Measurements from ENCODE around the gene MAL.

The MAL gene

DNA sequence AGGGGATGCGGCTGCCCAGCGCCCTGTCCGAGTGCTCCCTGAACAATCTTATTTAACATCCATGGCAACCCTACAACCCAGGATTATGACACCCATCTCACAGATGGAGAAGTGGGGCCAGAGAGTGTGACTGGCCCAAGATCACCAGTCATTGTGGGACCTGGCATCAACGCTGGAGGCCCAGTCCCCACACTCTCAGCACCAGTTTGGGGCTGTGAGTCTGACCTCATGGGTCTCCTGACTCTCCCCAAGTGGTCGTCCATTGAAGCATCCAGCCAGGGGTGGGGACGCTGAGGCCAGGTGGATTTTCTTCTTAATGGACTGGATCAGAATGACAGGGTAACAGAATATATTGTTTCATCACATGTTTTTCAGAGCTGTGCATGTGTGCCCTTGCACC lies 24.5 kb downstream of the MAL start:
- no peak for DNase-seq (ENCODE audit: low spot score)

DNA sequence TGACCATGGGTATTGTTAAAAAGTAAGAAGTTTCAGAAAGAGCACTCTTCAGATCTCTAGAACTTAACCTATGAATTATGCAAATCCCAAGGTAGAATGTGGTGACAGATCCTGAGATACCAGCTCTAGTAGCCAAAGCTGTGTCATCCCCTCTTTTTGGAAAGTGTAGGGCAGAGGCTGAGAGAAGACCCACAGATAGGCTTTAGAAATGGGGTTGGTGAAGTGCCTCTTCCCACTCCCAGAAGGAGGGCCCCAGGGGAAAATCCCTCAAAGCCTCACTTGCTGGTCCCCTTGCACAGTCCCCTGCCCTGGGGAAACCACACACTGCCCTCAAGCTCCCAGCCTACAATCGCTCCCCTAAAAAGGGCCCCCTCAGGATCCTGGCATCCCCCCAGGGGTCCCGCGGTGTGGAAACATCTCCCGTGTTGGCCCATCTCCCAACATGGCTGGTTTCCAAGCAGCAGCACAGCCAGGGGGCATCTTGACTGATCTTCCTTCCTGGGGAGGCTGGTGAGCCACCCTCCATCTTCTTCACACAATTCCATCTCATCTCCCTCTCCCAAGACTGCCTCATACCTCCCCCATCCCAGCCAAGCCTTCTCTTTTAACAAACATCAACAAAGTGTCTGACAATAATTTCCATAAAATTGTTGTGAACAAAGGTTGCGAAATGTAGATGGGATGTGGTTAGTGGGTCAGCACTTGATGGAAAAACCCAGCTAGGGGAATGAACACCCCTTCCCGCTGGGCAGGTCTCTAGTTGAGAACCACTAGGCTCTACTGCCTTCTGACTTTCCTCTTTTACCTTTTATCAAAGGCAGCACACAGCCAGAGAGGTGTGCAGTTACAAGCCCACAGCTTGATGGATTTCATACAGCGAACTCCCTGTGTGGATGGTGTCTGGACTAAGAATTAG lies 25.1 kb downstream of the MAL start:
- no peak for DNase-seq (ENCODE audit: low spot score)

DNA sequence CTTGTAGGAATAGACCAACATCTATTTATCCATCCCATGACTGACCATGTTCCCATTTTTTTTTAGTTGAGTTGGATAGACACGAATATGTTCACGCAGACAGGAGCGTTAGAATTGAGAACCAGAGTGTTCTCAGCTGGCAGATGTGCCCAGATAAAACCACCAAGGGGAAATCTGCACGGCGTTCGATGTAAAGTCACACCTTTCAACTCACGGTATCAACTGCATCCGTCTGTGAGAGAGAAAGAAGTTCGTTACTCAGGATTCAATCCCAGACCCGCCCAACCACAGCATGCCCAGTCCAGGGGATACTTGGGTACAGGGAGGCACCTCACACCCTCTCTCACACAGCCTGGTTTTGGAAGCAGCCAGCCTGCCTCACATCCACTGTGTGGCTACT lies 26.1 kb downstream of the MAL start:
- DNase-seq (ENCODE audit: low spot score) = no peak

DNA sequence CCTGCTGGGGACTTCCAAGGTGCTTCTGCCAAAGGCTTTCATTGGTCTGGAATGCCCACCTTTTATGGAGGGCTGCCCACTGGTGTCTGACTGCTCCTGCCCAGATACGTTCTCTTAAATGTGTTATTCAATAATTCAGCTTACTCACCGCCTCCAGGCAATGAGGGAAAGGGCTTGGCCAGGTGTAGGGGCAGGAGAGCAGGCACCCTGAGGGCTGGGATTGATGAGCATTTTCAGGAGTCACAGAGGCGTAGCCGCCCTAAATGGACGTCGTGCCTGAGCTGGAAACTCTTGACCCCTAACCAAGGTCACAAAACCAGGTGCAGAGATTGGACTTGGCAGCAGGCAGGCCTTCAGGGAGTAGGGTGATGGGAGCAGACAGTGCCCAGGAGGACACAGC lies 26.8 kb downstream of the MAL start:
- DNase-seq (ENCODE audit: low spot score) = no peak

DNA sequence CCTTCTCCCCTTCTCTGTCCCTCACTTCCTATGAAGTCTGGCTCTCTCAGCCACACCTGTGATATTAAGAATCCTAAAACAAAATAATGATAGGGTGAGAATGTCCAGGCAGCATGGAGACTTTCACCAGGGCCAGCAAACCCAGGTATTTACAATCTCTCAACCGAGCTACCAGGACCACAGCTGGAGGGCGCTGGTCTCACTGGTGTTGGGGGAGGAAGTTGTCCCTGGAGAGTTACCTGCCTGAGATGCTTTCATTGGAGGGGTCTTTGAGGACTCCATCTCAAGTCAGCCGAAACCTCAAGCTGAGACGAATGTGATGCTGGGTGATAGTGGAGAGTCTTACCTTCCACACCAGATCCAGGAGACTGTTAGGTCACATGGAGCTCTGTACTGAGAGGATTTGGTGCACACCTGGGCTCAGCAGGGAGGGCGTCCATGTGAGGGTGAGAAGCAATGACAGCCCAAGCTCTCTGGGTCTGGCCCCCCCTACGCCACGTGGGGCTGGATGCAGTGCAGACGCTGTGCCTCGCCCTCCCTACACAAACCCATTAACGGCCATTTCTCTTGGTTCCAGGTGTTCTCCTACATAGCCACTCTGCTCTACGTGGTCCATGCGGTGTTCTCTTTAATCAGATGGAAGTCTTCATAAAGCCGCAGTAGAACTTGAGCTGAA lies 27.4 kb downstream of the MAL start:
- DNase-seq (ENCODE audit: low spot score) = no peak

DNA sequence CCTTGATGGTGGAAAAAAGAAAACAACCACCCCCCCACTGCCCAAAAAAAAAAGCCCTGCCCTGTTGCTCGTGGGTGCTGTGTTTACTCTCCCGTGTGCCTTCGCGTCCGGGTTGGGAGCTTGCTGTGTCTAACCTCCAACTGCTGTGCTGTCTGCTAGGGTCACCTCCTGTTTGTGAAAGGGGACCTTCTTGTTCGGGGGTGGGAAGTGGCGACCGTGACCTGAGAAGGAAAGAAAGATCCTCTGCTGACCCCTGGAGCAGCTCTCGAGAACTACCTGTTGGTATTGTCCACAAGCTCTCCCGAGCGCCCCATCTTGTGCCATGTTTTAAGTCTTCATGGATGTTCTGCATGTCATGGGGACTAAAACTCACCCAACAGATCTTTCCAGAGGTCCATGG lies 28.0 kb downstream of the MAL start:
- no peak for DNase-seq (ENCODE audit: low spot score)

DNA sequence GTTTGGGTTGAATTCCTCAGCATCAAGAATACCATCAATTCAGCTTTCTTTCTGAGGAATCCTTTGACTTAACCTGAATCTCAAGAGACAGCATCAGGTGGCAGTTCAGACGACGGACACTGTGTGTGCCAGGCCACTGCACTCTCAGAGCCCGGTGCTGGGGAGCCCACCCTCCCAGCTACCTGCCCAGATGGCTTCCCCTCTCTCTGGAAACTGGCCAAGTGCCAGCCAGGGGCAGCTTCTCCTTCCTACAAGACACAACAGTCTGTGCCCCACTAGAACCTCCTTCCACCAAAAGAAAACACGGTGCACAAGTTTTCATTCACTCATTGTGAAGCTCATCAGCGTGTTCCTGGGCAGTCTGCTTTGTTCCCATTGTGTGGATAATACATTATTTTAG lies 28.5 kb downstream of the MAL start:
- DNase-seq (ENCODE audit: low spot score) = no peak

DNA sequence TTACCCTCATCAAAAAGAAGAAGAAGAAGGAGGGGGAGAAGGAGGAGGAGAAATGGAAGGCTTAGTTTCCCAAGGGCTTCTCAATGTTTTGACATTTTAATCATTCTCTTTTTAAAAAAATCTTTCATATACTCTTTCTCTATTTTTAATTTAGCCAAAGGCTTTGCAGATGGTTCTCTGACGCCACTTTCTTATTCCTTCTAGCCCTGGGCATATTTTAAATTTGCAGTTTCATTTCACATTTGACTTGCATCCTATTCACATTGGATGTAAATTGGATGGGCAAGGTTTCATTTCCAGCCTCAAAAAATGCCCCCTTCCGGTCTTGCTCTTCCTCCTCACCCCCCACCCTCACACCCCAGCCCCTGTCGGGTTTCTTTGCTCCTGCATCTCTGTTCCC lies 29.8 kb downstream of the MAL start:
- no peak for DNase-seq (ENCODE audit: low spot score)

DNA sequence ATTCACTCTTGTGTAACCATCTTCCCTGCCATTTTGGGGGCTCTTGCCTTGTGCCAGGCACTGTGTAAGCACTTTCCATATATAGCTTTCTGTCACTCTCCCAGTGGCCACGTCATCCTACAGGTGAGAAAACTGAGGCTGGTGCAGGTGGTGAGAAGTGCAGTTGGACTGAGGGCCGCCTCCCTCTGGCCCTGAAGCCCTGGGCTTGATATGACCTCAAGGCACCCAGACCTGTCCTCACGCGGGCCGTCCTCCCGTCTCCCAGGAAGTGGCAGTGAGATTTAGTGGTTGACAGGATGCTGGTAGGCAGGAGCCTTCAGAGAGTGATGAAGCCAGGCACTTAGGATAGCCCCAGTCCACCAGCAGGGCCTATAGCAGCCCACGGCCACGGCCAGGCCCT lies 30.5 kb downstream of the MAL start:
- DNase-seq (ENCODE audit: low spot score) = no peak

DNA sequence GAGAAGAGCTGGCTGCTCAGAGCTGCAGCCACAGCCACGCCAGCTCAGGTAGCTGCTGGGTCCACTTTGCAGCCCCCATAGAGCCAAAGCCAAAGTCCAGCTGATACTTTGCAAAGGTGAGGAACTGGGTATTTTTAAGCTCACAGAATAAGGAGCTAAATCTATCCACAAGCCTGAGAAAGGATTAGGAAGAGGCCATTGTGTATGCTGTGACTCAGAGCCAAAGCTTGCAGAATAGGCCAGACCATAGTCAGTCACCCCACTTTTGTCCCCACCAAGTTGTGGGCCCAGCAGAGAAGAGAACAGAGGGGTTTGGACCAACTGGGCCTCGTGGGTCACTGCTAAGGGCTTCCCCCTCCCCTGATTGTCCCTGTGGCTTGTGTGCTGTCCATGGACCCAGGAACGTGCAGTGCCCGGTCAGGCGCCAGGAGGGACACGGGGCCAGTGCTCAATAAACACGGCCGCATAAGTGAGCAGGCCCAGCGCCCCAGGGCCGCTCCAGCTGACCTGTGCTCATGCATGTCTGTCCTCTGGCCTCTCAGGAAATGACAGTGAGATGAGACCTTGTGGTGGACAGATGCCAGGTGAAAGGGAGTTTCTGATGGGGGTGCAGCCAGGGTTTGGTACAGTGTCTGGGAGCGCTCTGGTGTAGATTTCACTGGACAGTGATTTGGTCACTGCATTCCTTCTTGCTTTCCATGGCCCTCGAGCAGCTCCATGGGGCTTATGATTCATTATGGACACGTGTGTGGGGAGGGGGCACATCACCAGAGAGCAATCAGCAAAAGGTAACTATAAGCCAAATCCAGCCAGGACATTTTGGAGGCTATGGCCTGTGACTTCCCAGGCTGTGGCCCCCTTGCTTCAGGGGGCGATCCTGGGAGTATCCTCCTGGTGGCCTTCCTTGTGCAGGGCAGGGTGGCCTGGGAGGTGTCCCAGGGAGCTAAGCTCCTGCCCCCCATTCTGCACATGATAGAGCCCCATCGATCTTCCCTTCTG lies 31.3 kb downstream of the MAL start:
- no peak for DNase-seq (ENCODE audit: low spot score)

DNA sequence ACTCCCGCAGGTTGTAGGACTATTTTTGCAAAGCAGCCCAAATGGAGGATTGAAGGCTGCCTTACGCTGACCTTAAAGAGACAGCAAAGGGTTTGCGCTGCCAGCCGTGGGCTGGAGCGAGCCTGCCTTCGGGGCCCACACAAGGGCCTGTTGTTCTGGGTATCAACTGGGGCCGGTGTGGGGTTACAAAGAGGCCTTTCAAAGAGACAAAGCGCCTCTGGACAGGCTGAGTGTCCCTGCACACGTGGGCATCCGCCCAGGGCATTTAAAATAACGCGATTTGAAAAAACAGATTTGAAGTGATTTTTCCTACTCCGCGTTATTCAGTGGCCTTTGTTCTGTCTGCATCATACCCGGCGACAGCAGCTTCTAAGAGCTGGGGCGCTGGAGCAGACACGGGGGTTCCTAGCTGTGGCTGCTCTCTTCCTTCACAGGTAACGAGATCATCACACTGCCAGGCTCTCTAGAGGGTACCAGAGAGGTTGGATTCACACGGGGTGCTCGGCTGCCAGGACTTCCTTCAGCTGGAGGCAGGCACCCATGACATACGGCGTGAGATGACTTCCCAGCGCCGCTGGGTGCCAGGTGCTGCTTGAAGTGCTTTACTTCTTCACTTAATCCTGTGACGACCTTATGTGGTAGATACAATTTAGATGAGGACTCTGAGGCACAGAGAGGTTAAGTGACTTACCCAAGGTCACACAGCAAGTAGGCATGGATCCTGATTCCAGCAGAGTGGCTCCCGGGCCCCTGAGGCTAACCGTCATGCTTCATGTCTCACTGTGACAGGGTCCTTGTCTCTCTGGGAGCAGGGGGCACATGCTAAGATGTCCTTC lies 32.2 kb downstream of the MAL start:
- no peak for DNase-seq (ENCODE audit: low spot score)

DNA sequence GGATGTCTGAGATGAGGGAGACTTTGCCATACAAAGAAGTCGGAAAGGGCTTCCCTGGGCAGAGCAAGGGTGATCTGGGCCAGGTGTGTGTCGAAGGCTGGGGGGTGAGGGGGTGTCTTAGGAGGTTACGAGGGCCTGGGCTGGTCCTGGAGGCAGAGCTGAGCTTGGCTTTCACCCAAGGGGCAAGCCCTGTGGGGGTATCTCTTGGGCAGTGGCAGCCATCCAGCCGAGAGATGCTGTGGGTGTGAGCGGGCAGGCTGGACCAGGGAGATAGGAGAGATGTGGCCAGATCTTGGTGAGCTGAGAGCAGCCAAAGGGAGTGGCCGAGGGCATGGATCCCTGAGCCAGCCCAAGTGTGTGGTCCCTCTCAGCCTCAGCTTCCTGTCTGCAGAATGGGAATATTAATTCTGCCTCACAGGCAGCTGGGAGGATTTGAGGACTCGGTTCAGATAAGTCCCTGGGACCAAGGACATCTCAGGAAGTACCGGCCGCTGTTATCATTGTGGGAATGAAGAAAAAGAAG lies 33.0 kb downstream of the MAL start:
- no peak for DNase-seq (ENCODE audit: low spot score)

DNA sequence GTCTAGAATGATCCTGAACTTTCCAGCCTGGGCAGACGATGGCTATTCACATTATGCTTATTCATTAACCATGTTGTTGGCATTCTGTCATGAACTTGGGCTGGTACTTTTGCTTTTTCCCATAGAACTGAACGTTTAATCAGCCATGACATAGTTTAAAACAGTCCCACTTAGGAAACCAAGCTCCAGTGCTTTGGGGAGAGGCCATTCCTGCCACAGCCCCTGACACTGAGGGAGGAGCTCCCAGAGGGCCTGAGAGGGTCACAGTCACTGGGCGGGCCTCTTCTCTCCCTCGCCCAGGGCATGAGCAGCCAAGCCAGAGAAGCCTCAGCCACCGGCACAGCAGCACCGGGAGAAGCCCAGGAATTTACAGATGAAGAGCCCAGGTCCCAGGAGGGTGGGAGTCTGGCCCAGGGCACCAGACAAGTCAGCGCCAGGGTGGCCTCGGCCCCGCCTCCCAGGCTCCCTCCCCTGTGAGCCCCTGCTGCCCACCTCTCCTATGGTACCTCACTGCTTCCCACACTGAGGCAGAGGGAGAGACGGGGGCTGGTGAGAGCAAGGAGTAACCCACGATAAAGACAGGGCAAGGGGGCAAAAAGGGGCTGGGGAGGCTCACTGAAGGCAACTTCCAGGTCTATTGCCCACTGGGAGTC lies 33.6 kb downstream of the MAL start:
- no peak for DNase-seq (ENCODE audit: low spot score)

DNA sequence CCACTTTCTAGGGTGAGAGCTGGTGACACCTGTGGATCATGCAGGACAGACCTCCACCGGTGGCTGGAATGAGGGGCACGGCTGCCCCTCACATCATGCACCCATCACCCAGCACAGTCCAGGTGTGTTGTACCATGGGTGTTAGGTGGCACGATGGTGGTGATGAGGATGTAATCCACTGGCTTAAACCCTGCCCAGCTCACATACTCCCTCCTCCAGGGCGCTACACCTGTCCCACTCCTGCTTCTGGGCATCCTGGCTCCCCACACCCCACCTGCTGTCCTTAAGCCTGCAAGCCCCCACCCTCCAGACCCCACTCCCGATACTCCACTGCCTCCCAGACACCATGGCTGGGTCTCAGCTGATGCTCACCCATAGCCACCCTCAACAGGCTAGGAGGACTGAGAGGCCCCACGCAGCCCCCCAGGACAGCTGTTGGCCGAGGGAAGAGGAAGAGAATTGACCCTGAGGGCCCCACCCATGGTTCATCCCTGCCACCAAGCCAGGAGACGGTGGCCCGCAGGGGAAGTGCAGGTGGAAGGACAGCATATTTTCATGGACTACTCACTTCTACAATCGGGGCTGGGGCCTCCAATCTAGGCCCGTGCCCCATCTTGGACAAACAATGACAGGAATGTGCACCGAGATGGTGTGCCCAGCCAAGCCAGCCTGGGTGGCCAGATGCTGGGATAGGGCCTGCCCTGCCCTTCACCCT lies 34.3 kb downstream of the MAL start:
- no peak for DNase-seq (ENCODE audit: low spot score)

DNA sequence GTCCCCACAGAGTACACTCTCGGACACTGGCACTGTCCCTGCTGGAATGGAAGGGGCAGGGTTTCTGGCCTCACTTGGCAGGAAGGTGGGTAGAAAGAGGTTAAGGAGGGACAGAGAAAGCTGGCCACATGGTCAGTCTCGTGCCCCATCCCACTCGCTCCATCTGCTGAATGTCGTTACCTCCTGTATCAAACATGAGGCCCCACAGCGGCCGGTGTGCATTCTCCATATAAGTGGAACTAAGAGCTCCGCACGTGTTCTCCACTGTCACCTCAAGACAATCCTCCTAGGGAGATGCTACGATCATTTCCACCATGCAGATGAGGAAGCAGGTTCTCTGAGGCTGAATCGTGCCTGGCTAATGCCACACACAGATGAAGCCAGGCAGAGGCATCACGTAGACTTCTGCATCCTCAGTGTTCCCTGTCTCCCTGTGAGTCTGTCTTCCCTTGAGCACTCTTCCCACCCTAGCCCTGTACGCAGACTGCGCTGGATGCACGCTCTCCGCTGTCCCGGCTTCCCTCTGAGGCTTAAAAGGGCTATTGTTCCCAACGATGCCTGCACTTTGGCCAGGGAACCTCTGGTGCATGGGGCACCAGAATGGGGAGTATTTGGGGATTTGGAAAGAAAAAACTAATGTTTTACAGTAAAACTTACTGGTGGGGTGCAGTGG lies 35.1 kb downstream of the MAL start:
- DNase-seq (ENCODE audit: low spot score) = no peak

DNA sequence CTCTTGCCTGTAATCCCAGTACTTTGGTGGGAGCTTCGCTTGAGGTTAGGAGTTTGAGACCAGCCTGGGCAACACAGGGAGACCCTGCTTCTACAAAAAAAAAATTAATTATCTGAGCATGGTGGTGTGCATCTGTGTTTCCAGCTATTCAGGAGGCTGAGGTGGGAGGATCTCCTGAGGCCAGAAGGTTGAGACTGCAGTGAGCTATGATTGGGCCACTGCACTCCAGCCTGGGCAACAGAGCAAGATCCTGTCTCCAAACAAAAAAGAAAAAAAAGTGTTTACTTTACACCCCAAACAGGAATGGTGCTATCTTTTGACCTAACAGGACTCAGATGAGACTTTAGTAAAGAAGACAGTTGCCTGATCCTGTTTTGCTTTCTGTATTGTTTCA lies 35.6 kb downstream of the MAL start:
- DNase-seq (ENCODE audit: low spot score) = no peak

DNA sequence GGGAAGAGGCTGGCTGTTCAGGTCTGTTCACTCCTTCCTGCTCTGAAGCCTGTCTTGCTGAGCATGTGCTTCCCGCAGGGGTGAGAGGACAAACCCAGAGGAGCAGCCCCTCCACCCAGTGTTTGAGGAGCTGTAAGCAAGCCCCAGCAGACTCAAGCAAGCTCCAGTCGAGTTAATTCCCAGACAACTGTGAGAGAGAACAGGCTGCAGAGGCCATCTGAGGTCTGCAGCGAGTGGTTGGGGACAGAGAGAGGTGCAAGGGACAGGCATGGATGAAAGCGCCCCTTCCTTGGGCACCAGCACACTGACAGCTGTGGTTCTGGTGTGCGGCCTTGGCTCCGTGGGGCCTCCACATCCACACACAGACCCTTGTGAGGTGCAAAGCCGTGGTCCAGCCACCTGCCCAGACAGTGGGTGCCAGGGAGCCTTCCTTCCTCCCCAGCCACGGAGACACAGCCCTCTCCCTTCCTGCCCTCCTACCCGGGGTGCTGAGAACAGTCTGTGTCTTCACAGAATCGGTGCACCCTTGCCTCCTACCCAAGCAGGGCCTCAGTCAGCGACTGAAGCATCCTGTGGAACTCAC lies 36.2 kb downstream of the MAL start:
- no peak for DNase-seq (ENCODE audit: low spot score)

DNA sequence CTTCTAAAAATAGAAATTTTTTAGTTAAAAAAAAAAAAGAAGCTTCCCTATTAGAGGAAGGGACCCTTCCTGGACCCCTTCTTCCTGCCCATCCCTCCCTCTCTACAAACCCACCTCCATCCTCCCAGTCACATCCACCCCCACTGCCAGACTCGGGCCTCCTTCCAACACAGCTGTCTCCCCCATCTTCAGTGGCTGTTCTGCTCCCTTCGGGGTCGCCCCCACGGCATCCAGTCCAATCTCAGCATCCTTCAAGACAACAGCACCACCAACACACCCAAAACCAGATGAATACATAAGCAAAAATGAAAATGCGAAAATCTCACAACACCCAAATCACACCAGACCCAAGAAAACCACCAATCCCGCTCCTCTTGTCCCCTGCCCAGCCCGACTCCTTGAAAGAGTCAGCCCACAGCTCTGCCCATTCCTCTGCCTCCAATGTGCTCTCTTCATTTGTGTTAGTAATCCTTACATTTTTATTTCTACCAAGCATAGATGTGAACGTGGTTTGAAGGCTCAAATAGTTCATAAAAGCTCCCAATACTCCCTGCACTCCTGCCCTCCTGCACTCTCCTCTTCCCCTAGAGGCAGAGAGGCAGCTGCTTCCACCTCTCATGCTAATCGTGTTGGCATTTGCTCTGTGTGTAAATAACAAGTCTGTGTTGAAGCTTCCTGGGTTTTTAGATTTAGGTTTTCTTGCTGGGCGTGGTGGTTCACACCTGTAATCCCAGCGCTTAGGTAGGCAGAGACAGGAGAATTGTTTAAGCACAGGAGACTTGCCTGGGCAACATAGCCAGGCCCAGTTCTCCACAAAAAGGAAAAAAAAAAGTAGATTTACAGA lies 37.0 kb downstream of the MAL start:
- no peak for DNase-seq (ENCODE audit: low spot score)
